HEK293T (cell line): ENCODE measurements around the gene TMEM106C.

Experiments used
- CTCF ChIA-PET: fragments of 350-600 bp; formaldehyde crosslinking; extraction: SDS; loops from one replicate; lab custom pipeline; 2021; ENCODE audit warnings: antibody characterized with exemption, inconsistent platforms; lab: Yijun Ruan, JAX
- POLR2A ChIA-PET: fragments of 350-600 bp; formaldehyde crosslinking; extraction: SDS; loops from one replicate; lab custom pipeline; 2020; ENCODE audit warnings: antibody characterized with exemption, inconsistent platforms; lab: Yijun Ruan, JAX
- DNase-seq: peaks from one replicate; pipeline ENCODE4 v3.0.0; 2012; ENCODE audit warnings: mixed read lengths; ENCODE audit errors: extremely low spot score
- ARNT ChIP-seq: fragments of 450-650 bp; IDR thresholded peaks from 2 replicates; pipeline ENCODE4 v1.6.1; 2017; ENCODE audit warnings: mild to moderate bottlenecking
- BHLHE40 ChIP-seq: fragments of 450-650 bp; IDR thresholded peaks from 2 replicates; pipeline ENCODE4 v1.6.1; 2016; ENCODE audit warnings: mild to moderate bottlenecking, moderate library complexity, borderline replicate concordance
- CTBP1 ChIP-seq: fragments of 450-650 bp; IDR thresholded peaks from 2 replicates; pipeline ENCODE4 v1.6.1; 2016; ENCODE audit warnings: borderline replicate concordance
- ELF4 ChIP-seq: fragments of 450-650 bp; IDR thresholded peaks from 2 replicates; pipeline ENCODE4 v1.6.1; 2017; ENCODE audit warnings: antibody characterized with exemption
- FOXA1 ChIP-seq: fragments of 450-650 bp; IDR thresholded peaks from 2 replicates; pipeline ENCODE4 v1.6.1; 2016; ENCODE audit warnings: mild to moderate bottlenecking
- FOXK2 ChIP-seq: fragments of 450-650 bp; IDR thresholded peaks from 2 replicates; pipeline ENCODE4 v1.6.1; 2016; ENCODE audit warnings: mild to moderate bottlenecking
- FOXM1 ChIP-seq: fragments of 450-650 bp; IDR thresholded peaks from 2 replicates; pipeline ENCODE4 v1.6.1; 2017; ENCODE audit warnings: mild to moderate bottlenecking, borderline replicate concordance
- HDGF ChIP-seq: fragments of 450-650 bp; IDR thresholded peaks from 2 replicates; pipeline ENCODE4 v1.6.1; 2017; ENCODE audit warnings: antibody characterized with exemption, borderline replicate concordance
- L3MBTL2 ChIP-seq: fragments of 450-650 bp; conservative IDR thresholded peaks from 2 replicates; pipeline ENCODE4 v1.6.1; 2016; ENCODE audit warnings: mild to moderate bottlenecking
- LEF1 ChIP-seq: fragments of 450-650 bp; IDR thresholded peaks from 2 replicates; pipeline ENCODE4 v1.6.1; 2017; ENCODE audit warnings: mild to moderate bottlenecking, borderline replicate concordance
- NFRKB ChIP-seq: fragments of 450-650 bp; IDR thresholded peaks from 2 replicates; pipeline ENCODE4 v1.6.1; 2016; ENCODE audit warnings: mild to moderate bottlenecking, moderate library complexity
- SP1 ChIP-seq: fragments of 450-650 bp; IDR thresholded peaks from 2 replicates; pipeline ENCODE4 v1.6.1; 2017
- SUZ12 ChIP-seq: fragments of 450-650 bp; IDR thresholded peaks from 2 replicates; pipeline ENCODE4 v1.6.1; 2016; ENCODE audit warnings: mild to moderate bottlenecking
- TARDBP ChIP-seq: fragments of 450-650 bp; IDR thresholded peaks from 2 replicates; pipeline ENCODE4 v1.6.1; 2016
- ZNF384 ChIP-seq: fragments of 450-650 bp; IDR thresholded peaks from 2 replicates; pipeline ENCODE4 v1.6.1; 2016
- TF ChIP-seq, protein P1 (sequence below): fragments of 450-650 bp; IDR thresholded peaks from 2 replicates; pipeline ENCODE4 v1.6.1; 2016

The TMEM106C gene

DNA sequence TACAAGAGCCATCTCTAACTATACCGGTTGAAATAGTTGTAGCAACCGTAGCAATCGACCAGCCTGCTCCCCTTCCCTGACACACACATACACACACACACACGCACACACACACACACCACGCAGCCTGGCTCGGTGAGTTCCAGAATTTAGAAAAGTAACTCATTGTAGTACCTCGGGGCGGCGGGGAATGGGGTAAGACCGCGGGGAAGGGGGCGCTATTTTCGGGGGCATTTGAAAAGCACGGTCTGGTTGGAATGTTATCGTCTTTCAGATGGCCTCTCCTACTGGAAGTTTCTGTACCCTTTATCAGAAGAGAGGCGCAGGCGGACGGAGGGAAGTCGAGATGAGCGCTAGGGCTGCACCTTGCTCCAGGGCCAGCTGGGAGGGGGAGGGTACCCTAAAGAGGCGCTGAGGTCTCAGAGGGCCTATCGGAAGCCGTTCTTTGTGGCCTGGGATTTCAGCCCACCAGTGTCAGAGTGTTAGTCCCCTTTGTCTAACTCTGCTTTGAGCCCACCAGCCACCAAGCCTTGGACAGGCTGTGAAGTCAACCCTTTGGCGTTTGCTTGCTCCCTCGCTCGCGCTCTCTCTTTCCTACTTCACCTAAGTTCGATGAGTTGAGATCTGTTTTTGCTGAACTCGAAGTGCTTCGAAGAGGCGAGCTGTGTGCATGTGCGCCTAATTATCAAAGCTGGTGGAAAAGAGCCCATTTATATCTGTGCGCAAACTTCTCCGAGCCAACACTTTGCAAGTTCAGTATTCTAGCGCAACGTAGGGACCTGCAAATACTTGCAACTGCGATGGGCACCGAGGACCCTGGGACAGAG lies 40.0 kb downstream of the TMEM106C start:
- CTCF ChIA-PET = no interaction called here
- TF ChIP-seq TARDBP (no peak), L3MBTL2 (no peak), SP1 (no peak), BHLHE40 (no peak), ZNF384 (no peak), NFRKB (no peak), FOXM1 (no peak), CTBP1 (no peak), ARNT (no peak), LEF1 (no peak), FOXK2 (no peak), ELF4 (no peak), HDGF (no peak), SUZ12 (no peak), FOXA1 (no peak)
- TF ChIP-seq, protein P1, sequence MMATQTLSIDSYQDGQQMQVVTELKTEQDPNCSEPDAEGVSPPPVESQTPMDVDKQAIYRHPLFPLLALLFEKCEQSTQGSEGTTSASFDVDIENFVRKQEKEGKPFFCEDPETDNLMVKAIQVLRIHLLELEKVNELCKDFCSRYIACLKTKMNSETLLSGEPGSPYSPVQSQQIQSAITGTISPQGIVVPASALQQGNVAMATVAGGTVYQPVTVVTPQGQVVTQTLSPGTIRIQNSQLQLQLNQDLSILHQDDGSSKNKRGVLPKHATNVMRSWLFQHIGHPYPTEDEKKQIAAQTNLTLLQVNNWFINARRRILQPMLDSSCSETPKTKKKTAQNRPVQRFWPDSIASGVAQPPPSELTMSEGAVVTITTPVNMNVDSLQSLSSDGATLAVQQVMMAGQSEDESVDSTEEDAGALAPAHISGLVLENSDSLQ = no peak
- POLR2A ChIA-PET = no interaction called here
- DNase-seq = no peak

DNA sequence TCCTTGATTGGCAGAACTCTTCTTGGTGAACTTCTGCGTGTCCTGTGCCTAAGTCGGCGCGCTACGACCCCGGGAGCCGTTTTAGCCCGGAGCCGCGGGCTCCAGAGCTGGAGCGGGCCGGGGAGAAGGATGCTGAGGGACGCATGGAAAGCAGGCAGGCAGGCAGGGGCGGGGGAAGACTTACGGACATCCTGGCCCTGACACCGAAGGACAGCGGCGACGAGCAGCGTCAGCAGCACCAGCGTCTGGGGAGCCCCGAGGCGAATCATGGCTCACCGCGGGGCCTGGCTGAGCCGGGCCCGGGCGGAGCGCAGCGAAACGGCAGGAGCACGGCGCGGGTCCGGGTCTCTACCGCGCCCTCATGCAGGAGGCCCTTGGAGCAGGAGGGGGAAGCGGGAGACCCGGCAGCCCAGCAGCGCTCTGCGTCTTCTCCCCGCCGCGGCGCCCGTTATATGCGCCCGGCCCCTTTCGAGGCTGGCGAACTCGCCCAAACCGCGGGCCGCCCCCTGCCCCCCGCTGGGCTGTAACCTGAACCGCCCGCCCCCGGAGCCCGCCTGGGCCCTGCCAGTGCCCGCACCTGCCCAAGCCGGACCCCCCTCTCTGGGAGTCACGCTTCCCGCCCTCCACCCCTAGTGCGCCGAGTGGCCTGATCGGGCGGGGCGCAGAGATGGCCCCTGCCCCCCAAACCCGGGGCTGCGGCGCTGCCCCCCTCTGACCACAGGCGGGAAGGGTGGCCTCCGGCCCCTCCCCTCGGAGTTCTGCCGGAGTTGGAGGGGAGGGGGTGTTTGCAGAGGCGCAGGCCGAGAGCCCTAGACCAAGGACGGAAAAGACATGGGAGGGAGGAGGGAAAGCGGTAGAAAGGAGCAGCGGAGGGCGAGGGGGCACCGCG lies 40.9 kb downstream of the TMEM106C start, which contains the start of gene COL2A1:
TSS of gene COL2A1 (minus strand) at position 424 of the 889 bp plus-strand sequence. CDS start at position 269, 155 bp downstream.
- DNase-seq = no peak
- POLR2A ChIA-PET = no interaction called here
- TF ChIP-seq NFRKB (no peak), L3MBTL2 (peak; percentile 45; the same call in 1 of the 2 replicates)
- CTCF ChIA-PET = no interaction called here

DNA sequence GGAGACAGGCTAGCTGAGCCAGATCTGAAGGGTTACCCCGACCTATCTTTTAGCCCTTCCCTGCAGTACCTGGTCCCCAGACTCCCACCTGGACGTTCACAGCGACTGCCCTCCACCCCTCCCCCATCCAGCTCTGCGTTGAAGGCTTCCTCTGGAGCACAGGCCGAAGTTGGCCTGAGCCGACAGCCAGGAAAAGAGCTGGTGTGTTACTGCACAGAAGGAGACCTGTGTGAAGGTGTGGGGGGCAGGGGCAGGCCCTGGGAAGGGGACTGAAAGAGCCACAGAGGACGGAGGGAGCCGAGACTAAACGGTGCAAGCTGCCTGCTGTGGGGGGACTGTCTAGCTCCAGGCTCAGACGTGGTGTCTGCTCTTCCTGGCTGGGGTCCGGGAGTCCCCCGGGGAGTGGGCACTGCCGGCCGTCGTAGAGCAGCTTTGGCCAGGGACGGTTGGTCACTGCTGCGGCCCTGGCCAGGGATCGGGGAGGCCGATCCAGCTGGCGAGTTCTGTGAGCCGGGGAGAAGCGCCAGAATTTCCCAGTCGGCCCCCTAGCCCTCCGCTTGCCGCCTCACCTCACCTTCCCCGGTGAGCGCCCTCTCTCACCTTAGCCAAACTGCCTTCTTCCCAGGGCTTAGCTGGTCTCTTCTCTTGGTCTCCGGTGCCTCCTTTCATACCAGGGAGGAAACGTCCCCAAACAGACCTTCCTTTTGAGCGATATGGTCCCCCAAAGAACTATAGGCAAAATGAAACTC lies 41.8 kb downstream of the TMEM106C start:
- no peak for DNase-seq
- no peak for TF ChIP-seq SUZ12
- TF ChIP-seq, protein P1 = no peak
- ChIA-PET CTCF (no interaction called here), POLR2A (no interaction called here)

DNA sequence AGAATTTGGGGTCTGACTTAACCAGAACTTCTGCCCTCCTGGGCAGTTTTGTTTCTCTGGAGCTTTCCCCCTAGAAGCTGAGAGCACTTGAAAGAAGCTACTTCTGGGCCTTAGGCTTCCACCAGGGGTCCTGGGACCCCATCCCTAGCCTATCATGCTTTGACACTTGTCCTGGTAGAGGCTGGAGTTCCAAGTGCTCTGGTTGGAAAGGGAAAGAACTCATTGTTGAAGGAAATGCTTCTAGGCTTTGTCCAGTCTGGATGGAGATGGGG lies 42.3 kb downstream of the TMEM106C start:
- no peak for DNase-seq
- TF ChIP-seq FOXM1 (no peak), SUZ12 (no peak), SP1 (no peak), CTBP1 (no peak), LEF1 (no peak), TARDBP (no peak), FOXK2 (no peak), BHLHE40 (no peak), L3MBTL2 (no peak), ZNF384 (no peak), NFRKB (no peak)
- POLR2A ChIA-PET = no interaction called here
- CTCF ChIA-PET = no interaction called here

DNA sequence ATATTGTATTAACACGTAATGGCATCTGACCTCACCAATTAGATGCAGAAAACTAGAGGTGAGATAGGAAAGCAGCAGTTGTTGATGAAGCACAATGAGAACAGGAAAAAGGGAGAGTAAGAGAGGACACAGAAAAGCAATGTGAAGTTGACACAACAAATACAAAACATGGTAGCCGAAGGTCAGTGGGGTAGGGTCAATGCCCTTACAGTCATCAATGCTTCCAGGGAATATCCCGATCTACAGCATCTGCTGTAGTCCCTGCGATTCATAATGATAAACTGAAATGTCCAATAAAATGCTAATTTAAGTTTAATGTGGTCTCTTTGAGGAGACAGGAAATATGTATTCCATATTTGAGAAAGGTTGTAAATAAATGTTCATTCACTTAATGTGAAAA lies 43.8 kb downstream of the TMEM106C start:
- CTCF ChIA-PET = no interaction called here
- no peak for DNase-seq
- no peak for TF ChIP-seq HDGF
- no peak for TF ChIP-seq LEF1
- TF ChIP-seq CTBP1 = no peak
- no peak for TF ChIP-seq ZNF384
- POLR2A ChIA-PET = no interaction called here

DNA sequence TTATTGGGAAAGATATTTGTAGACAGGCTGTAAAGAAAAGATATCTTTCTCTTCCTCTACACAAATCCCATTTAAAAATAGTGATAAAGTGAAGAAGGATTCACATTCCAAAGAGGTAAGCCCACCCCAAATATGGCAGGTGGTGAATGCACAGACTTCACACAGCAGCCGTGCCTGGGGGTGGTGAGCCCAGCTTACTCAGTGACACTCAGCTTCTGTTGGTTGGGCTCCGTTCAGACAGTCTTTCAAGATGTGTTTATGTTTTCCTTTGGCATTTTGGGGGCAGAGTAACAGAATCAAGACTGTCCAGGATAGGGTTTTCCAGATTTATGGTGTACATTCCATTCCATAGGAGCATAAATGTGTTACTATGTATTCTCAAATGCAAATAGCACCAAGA lies 45.0 kb downstream of the TMEM106C start:
- no peak for TF ChIP-seq SP1
- no peak for TF ChIP-seq L3MBTL2
- no peak for TF ChIP-seq ZNF384
- no peak for TF ChIP-seq LEF1
- no peak for TF ChIP-seq FOXK2
- TF ChIP-seq, protein P1 = no peak
- no peak for TF ChIP-seq CTBP1
- TF ChIP-seq SUZ12 = no peak
- no peak for TF ChIP-seq ELF4
- no peak for TF ChIP-seq TARDBP
- TF ChIP-seq FOXM1 = no peak
- no peak for TF ChIP-seq ARNT
- no peak for TF ChIP-seq NFRKB
- no peak for TF ChIP-seq HDGF
- TF ChIP-seq FOXA1 = no peak
- POLR2A ChIA-PET = no interaction called here
- no peak for DNase-seq
- CTCF ChIA-PET = no interaction called here
